C4-2B (cell line): ENCODE results near the gene ISG20.

Experiments used
- ZFX ChIP-seq: fragments of 450-650 bp; IDR thresholded peaks from 2 replicates; pipeline ENCODE4 v1.6.1; 2017
- TF ChIP-seq, protein P1 (sequence below): fragments of 450-650 bp; conservative IDR thresholded peaks from 2 replicates; pipeline ENCODE4 v1.5.1; 2017; ENCODE audit warnings: mild to moderate bottlenecking

DNA sequence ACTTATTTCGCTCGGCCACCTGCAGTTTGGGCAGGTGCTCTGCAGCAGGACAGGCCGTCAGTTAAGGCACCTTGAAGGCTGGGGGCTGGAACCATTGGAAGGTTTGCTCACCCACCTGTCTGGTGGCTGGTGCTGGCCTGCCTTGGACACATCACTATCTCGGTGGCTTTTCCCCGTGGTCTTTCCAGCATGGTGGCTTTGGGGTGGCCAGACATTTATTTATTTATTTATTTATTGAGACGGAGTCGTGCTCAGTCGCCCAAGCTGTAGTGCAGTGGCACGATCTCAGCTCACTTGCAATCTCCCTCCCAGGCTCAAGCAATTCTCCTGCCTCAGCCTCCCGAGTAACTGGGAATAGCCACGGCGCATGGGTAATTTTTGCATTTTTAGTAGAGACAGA lies 11.7 kb downstream of the ISG20 start:
- TF ChIP-seq, protein P1, sequence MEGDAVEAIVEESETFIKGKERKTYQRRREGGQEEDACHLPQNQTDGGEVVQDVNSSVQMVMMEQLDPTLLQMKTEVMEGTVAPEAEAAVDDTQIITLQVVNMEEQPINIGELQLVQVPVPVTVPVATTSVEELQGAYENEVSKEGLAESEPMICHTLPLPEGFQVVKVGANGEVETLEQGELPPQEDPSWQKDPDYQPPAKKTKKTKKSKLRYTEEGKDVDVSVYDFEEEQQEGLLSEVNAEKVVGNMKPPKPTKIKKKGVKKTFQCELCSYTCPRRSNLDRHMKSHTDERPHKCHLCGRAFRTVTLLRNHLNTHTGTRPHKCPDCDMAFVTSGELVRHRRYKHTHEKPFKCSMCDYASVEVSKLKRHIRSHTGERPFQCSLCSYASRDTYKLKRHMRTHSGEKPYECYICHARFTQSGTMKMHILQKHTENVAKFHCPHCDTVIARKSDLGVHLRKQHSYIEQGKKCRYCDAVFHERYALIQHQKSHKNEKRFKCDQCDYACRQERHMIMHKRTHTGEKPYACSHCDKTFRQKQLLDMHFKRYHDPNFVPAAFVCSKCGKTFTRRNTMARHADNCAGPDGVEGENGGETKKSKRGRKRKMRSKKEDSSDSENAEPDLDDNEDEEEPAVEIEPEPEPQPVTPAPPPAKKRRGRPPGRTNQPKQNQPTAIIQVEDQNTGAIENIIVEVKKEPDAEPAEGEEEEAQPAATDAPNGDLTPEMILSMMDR = no peak
- no peak for TF ChIP-seq ZFX
